ENCODE results near the gene CCNI. TPM values are rescaled to one million over a fixed set of nuclear protein-coding genes. Genes with fewer than 3 reads are reported as not detected.

Gene CCNI
- total RNA-seq, 1 experiment from 2014 or later: 240 TPM

DNA sequence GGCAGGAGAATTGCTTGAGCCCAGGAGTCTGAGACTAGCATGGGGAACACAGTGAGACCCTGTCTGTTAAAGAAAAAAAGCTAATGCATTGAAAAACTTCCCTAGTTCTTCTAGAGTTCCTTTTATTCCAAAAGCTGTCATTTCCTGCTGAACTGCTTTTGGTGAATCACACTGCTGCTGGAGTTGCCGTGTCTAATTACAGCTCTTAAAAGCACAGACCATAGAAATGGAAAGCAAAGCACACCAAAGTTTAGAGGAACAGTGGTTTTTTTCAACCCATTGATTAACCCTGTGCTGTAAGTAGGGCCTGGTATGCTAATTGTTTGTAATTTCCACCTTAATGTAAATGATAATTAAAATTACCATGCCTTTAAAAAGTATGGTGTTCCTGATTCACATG, 73.9 kb downstream of the CCNI start:
- Histone ChIP-seq H2BK12ac (ENCODE audit: insufficient read length, low read depth, low read length) (no peak overlapping the region), H3K23me2 (ENCODE audit: insufficient read length, low read depth, low read length, poor library complexity, severe bottlenecking) (no peaks in the 10 kb centered on the region), H3K23ac (ENCODE audit: insufficient read length, low read depth, low read length) (no peak overlapping the region), H3K9ac (ENCODE audit: extremely low read depth, insufficient read length, low read length) (no peak overlapping the region), H2BK120ac (ENCODE audit: low read depth, low read length, poor library complexity, severe bottlenecking) (no peak overlapping the region), H3K4me1 (ENCODE audit: insufficient read depth, low read length) (peaks cover 12% of the 10 kb centered on the region), H2AFZ (ENCODE audit: low read length) (no peak overlapping the region), H2AK5ac (ENCODE audit: insufficient read length, low read length) (no peak overlapping the region), H3T11ph (ENCODE audit: low read length) (no peak overlapping the region), H3K27me3 (ENCODE audit: insufficient read depth, low read length) (no peaks in the 10 kb centered on the region), H3K4me2 (ENCODE audit: insufficient read depth, insufficient read length, low read length) (no peak overlapping the region), H4K5ac (ENCODE audit: insufficient read length, low read depth, low read length) (no peak overlapping the region), H3K79me2 (ENCODE audit: insufficient read depth, low read length) (0 out of 2 replicates have a peak, but pooled peaks cover 2% of the 10 kb centered on the region), H3K27ac (ENCODE audit: insufficient read length, low read depth, low read length) (peak overlapping the region; percentile 21), H3K18ac (ENCODE audit: insufficient read length, low read depth, low read length) (no peak overlapping the region), H3K4ac (ENCODE audit: low read depth, low read length) (no peak overlapping the region), H4K20me1 (ENCODE audit: control insufficient read depth, insufficient read depth, insufficient read length) (no peaks in the 10 kb centered on the region), H4K8ac (replicated peaks; ENCODE audit: insufficient read length, low read depth, low read length) (no peak overlapping the region), H3K9me3 (ENCODE audit: control insufficient read depth, low read depth, low read length) (no peaks in the 10 kb centered on the region), H3K79me1 (ENCODE audit: insufficient read depth, low read depth, low read length, poor library complexity, severe bottlenecking) (no peaks in the 10 kb centered on the region), H2BK15ac (ENCODE audit: low read depth, low read length) (no peak overlapping the region), H3K56ac (ENCODE audit: insufficient read length, low read depth, low read length) (no peak overlapping the region), H4K91ac (ENCODE audit: insufficient read length, low read depth, low read length) (no peak overlapping the region), H2BK5ac (ENCODE audit: insufficient read length, low read length) (no peak overlapping the region), H3K14ac (ENCODE audit: insufficient read depth, low read length) (no peak overlapping the region), H2BK20ac (ENCODE audit: low read depth, low read length, poor library complexity, severe bottlenecking) (no peak overlapping the region)
- Mint-ChIP-seq H3K36me3 (ENCODE audit: insufficient read depth in 1 of 3, low read depth in 3 of 3) (peaks cover 9 to 43% (median 32%) of the 10 kb centered on the region in 3 experiments), H3K4me3 (no peak overlapping the region), H3K27ac (peak overlapping the region; percentile 61 to 93 (median 82); a peak in 6 of 7 replicates), H3K4me1 (peaks cover 46 to 55% of the 10 kb centered on the region in 2 experiments), H3K27me3 (ENCODE audit: low read depth) (no peaks in the 10 kb centered on the region), H3K9me3 (peaks cover 2 to 4% of the 10 kb centered on the region in 2 experiments; a peak in 1 of 5 replicates)
- DNase-seq: no peak
- WGBS (ENCODE audit: extremely low coverage, insufficient read length, low lambda C conversion rate): no CpG with 5 or more reads among the region's 1 CpG
- TF ChIP-seq, protein P1, sequence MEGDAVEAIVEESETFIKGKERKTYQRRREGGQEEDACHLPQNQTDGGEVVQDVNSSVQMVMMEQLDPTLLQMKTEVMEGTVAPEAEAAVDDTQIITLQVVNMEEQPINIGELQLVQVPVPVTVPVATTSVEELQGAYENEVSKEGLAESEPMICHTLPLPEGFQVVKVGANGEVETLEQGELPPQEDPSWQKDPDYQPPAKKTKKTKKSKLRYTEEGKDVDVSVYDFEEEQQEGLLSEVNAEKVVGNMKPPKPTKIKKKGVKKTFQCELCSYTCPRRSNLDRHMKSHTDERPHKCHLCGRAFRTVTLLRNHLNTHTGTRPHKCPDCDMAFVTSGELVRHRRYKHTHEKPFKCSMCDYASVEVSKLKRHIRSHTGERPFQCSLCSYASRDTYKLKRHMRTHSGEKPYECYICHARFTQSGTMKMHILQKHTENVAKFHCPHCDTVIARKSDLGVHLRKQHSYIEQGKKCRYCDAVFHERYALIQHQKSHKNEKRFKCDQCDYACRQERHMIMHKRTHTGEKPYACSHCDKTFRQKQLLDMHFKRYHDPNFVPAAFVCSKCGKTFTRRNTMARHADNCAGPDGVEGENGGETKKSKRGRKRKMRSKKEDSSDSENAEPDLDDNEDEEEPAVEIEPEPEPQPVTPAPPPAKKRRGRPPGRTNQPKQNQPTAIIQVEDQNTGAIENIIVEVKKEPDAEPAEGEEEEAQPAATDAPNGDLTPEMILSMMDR (conservative IDR thresholded peaks at IDR 0.05): no peak
